ENCODE data around the gene VPS51. TPM values are rescaled to one million over a fixed set of nuclear protein-coding genes. Genes with fewer than 3 reads are reported as not detected.

The VPS51 gene
- total and polyA plus RNA-seq, 9 of the 15 experiments (the other 6 are each of a cell fraction or from before 2014, with no cell fraction given) = 1.8 to 143 (median 46.8) TPM

GRCh38 chr11:65058012-65058411 is 38.0 kb upstream of the VPS51 start (continued):
- TF ChIP-seq ZNF766 (CRISPR knock-in tag; conservative IDR thresholded peaks at IDR 0.05) = no peak
- no peak for TF ChIP-seq TGIF2 (CRISPR knock-in tag; IDR thresholded peaks at IDR 0.05)
- TF ChIP-seq TSC22D4 (tag; IDR thresholded peaks at IDR 0.05) = no peak
- no peak for TF ChIP-seq POLR3G (IDR thresholded peaks at IDR 0.05; ENCODE audit: extremely low read depth, insufficient read length, insufficient replicate concordance)
- no peak for TF ChIP-seq STAT5B (CRISPR knock-in tag; IDR thresholded peaks at IDR 0.05)
- TF ChIP-seq ZNF274 (IDR thresholded peaks at IDR 0.05; ENCODE audit: borderline replicate concordance, low read depth, low read length) = no peak

- no peak within 1 kb of the TSS for H3K27ac ChIP-seq (ENCODE audit: extremely low read depth, low read depth, low read length)
- ATAC-seq = no peak
Measured at GRCh38 chr11:65058419-65059054, 37.5 kb upstream of the VPS51 start, which contains the start of gene NAALADL1. Gene NAALADL1 (minus strand): TSS chr11:65058553. CDS start chr11:65058521, 32 bp downstream.

More at GRCh38 chr11:65058419-65059054, 37.5 kb upstream of the VPS51 start, which contains the start of gene NAALADL1:
- H3K27me3 ChIP-seq (ENCODE audit: control insufficient read depth in 2 of 2, insufficient read depth in 2 of 2, low read length in 2 of 2) = no peaks in the 10 kb centered on the region; a peak in 2 of 5 replicates
- ChIA-PET CTCF (ENCODE audit: low intra/inter-chr PET ratio) (no interaction called here), POLR2A (interaction anchor here (1.6 kb wide), 1 partner anchor 17 kb away, joined by 6 read pairs; no protein-coding TSS in a partner anchor)
- no peaks in the 10 kb centered on the region for H3K9me1 ChIP-seq (ENCODE audit: control insufficient read depth, insufficient read depth, low read length)
- H3K36me3 ChIP-seq (ENCODE audit: control insufficient read depth, insufficient read depth, low read length) = no peaks in the 10 kb centered on the region
- no peak within 1 kb of the TSS for H3K4me3 ChIP-seq
- H3K4me1 ChIP-seq (replicated peaks in 1 of 2; ENCODE audit: control insufficient read depth in 2 of 2, insufficient read depth in 2 of 2, low read length in 2 of 2) = peaks cover 14 to 22% of the 10 kb centered on the region in 2 experiments; a peak in 4 of 5 replicates
- BruUV-seq (replicated peaks) = no TSS peak
- intact Hi-C loops (cut with micrococcal nuclease) = no loop called here
- no peaks in the 10 kb centered on the region for H4K20me1 ChIP-seq (replicated peaks; ENCODE audit: control insufficient read depth, insufficient read depth, low read length)
- DNase-seq (ENCODE audit: extremely low read depth in 1 of 4, low spot score in 3 of 4) = no peak
- 55% methylated on average over 5 of the region's 8 CpGs for WGBS (ENCODE audit: insufficient coverage, low coverage, missing lambda C conversion rate)
- no peak within 1 kb of the TSS for H3K4me2 ChIP-seq (ENCODE audit: insufficient read depth, low read length)
- H2AFZ ChIP-seq (ENCODE audit: low read depth, low read length) = no peak within 1 kb of the TSS
- TF ChIP-seq ZNF639 (CRISPR knock-in tag; conservative IDR thresholded peaks at IDR 0.05 in 1 of 2, IDR thresholded peaks at IDR 0.05 in 1 of 2) (no peak), THRAP3 (IDR thresholded peaks at IDR 0.05; ENCODE audit: borderline replicate concordance) (no peak)
- no peak for FAIRE-seq
- no peaks in the 10 kb centered on the region for H3K79me2 ChIP-seq (ENCODE audit: control insufficient read depth, insufficient read depth, low read length)
- in situ Hi-C loops (cut with MboI) = no loop called here
- H3K9me3 ChIP-seq (replicated peaks; ENCODE audit: control insufficient read depth, insufficient read depth, low read depth, low read length) = no peaks in the 10 kb centered on the region
- peak within 1 kb of the TSS in 1 of 2 experiments; percentile 69; a peak in 2 of 4 replicates for H3K9ac ChIP-seq (ENCODE audit: insufficient read depth in 1 of 2, low read depth in 2 of 2, low read length in 2 of 2)

Data from K562 (cell line).